ENCODE data around the gene CTDNEP1.
A peak's percentile ranks its signal among the peaks of the same experiment; 100 is the strongest.

Gene CTDNEP1

GRCh38 chr17:7251661-7252175 lies at the start of gene CTDNEP1:
TSS of gene CTDNEP1 (minus strand) at chr17:7251734. CDS start at chr17:7251296, 438 bp downstream.
- DNase-seq = peak; percentile 97 to 98

- DNase-seq = peak; percentile 39 to 43
These were observed 44.8 kb upstream of the CTDNEP1 start for GRCh38 chr17:7296189-7296861.

GRCh38 chr17:7295230-7296180 lies 44.0 kb upstream of the CTDNEP1 start:
- DNase-seq = no peak

- DNase-seq = peak; percentile 54 to 66
These were observed 43.1 kb upstream of the CTDNEP1 start, which contains the start of gene YBX2 for GRCh38 chr17:7294614-7295153. TSS of gene YBX2 (minus strand) at chr17:7294639. CDS start at chr17:7294500, 139 bp downstream.

GRCh38 chr17:7293816-7294613 lies 42.5 kb upstream of the CTDNEP1 start:
- DNase-seq = no peak

- DNase-seq = no peak
These were observed 41.6 kb upstream of the CTDNEP1 start for GRCh38 chr17:7293159-7293558.

GRCh38 chr17:7292729-7293128 lies 41.2 kb upstream of the CTDNEP1 start:
- no peak for DNase-seq

- no peak for DNase-seq
These were observed 40.7 kb upstream of the CTDNEP1 start for GRCh38 chr17:7292194-7292593.

- DNase-seq = no peak
These were observed 39.2 kb upstream of the CTDNEP1 start for GRCh38 chr17:7290685-7291084.

GRCh38 chr17:7290166-7290565 lies 38.6 kb upstream of the CTDNEP1 start:
- no peak for DNase-seq

GRCh38 chr17:7289256-7290032 lies 37.9 kb upstream of the CTDNEP1 start:
- DNase-seq = no peak

- no peak for DNase-seq
These were observed 34.1 kb upstream of the CTDNEP1 start for GRCh38 chr17:7285679-7286078.

- no peak for DNase-seq
These were observed 33.4 kb upstream of the CTDNEP1 start for GRCh38 chr17:7284911-7285310.

- no peak for DNase-seq
These were observed 32.1 kb upstream of the CTDNEP1 start for GRCh38 chr17:7283471-7284216.

- no peak for DNase-seq
These were observed 31.3 kb upstream of the CTDNEP1 start for GRCh38 chr17:7282752-7283321.

GRCh38 chr17:7281953-7282751 lies 30.6 kb upstream of the CTDNEP1 start:
- no peak for DNase-seq

GRCh38 chr17:7281074-7281952 lies 29.8 kb upstream of the CTDNEP1 start, which contains the start of gene SLC2A4:
TSS of gene SLC2A4 (plus strand) at chr17:7281718. CDS start at chr17:7281935, 217 bp downstream.
- peak; percentile 82 to 87 for DNase-seq

GRCh38 chr17:7280519-7281073 lies 29.1 kb upstream of the CTDNEP1 start:
- DNase-seq = peak; percentile 82
